IMR-90 (cell line): ENCODE results near the gene COA3. TPM values are rescaled to one million over a fixed set of nuclear protein-coding genes. Genes with fewer than 3 reads are reported as not detected.

Experiments used
- ATAC-seq: fragments of 200-7000 bp; cut with Tn5 transposase; 2 replicates; pipeline ENCODE4 v1.9.1; 2020; ENCODE audit warnings: low read depth, mild to moderate bottlenecking, moderate library complexity
- BruUV-seq: library from RNA; stranded (reverse); fragments of 400-500 nt; replicated peaks from 2 replicates; lab custom pipeline; 2021; lab: Mats Ljungman, UMichigan
- CTCF ChIA-PET: fragments of 300-600 bp; formaldehyde crosslinking; extraction: SDS; loops from one replicate; lab custom pipeline; 2021; ENCODE audit warnings: antibody characterized with exemption; lab: Yijun Ruan, JAX
- POLR2A ChIA-PET: fragments of 300-600 bp; sonication (Branson Sonifier 250); formaldehyde crosslinking; loops from one replicate; lab custom pipeline; 2022; ENCODE audit warnings: antibody characterized with exemption; ENCODE audit not compliant: unreplicated experiment; lab: Charles Lee
- DNase-seq: peaks from one replicate; pipeline ENCODE4 v3.0.0; 2013
- H2AFZ ChIP-seq: replicated peaks from 2 replicates; pipeline ENCODE3; 2013; ENCODE audit warnings: low read length, mild to moderate bottlenecking; ENCODE audit not compliant: poor library complexity
- H2AK5ac ChIP-seq: 2 replicates; pipeline ENCODE4 v1.6.1; 2013; ENCODE audit warnings: low read depth, low read length, inconsistent platforms
- H2AK9ac ChIP-seq: replicated peaks from 2 replicates; pipeline ENCODE3; 2013; ENCODE audit warnings: mild to moderate bottlenecking, low read depth, low read length, moderate library complexity; ENCODE audit not compliant: poor library complexity
- H2BK120ac ChIP-seq: 2 replicates; pipeline ENCODE4 v1.6.1; 2013; ENCODE audit warnings: low read depth, low read length, inconsistent platforms
- H2BK15ac ChIP-seq: 3 replicates; pipeline ENCODE4 v1.6.1; 2013; ENCODE audit warnings: low read depth, low read length, inconsistent platforms
- H2BK20ac ChIP-seq: 2 replicates; pipeline ENCODE4 v1.6.1; 2013; ENCODE audit warnings: low read depth, mild to moderate bottlenecking, inconsistent platforms, low read length, moderate library complexity
- H2BK5ac ChIP-seq: 2 replicates; pipeline ENCODE4 v1.6.1; 2013; ENCODE audit warnings: mild to moderate bottlenecking, low read depth, low read length, inconsistent platforms; ENCODE audit not compliant: poor library complexity, severe bottlenecking
- H3K14ac ChIP-seq: replicated peaks from 2 replicates; pipeline ENCODE4 v1.6.1; 2013; ENCODE audit warnings: low read depth, low read length, inconsistent platforms
- H3K18ac ChIP-seq: 2 replicates; pipeline ENCODE4 v1.6.1; 2013; ENCODE audit warnings: low read depth, low read length, control low read depth
- H3K23ac ChIP-seq: 2 replicates; pipeline ENCODE4 v1.6.1; 2013; ENCODE audit warnings: low read depth, low read length, inconsistent platforms
- H3K27ac ChIP-seq: 2 replicates; pipeline ENCODE4 v1.5.1; 2013; ENCODE audit warnings: mild to moderate bottlenecking, control low read depth, low read length; ENCODE audit not compliant: insufficient read depth
- H3K27me3 ChIP-seq: 2 replicates; pipeline ENCODE4 v1.6.1; 2013; ENCODE audit warnings: low read length; ENCODE audit not compliant: control insufficient read depth, insufficient read depth
- H3K36me3 ChIP-seq: 2 replicates; pipeline ENCODE4 v1.6.1; 2013; ENCODE audit warnings: low read length, mixed read lengths; ENCODE audit not compliant: control insufficient read depth, insufficient read depth
- H3K4ac ChIP-seq: 2 replicates; pipeline ENCODE4 v1.6.1; 2013; ENCODE audit warnings: low read depth, low read length, inconsistent platforms
- H3K4me1 ChIP-seq: 2 replicates; pipeline ENCODE4 v1.6.1; 2013; ENCODE audit warnings: low read length, mixed read lengths; ENCODE audit not compliant: control insufficient read depth, insufficient read depth
- H3K4me2 ChIP-seq: 2 replicates; pipeline ENCODE4 v1.6.1; 2013; ENCODE audit warnings: low read depth, mild to moderate bottlenecking, control low read depth, low read length, moderate library complexity
- H3K4me3 ChIP-seq: 2 replicates; pipeline ENCODE4 v1.5.1; 2013; ENCODE audit warnings: low read depth, mild to moderate bottlenecking, control low read depth, low read length, moderate library complexity; ENCODE audit not compliant: insufficient read depth
- H3K56ac ChIP-seq: 2 replicates; pipeline ENCODE4 v1.6.1; 2013; ENCODE audit warnings: low read length, inconsistent platforms; ENCODE audit not compliant: insufficient read depth; ENCODE audit errors: extremely low read depth
- H3K79me1 ChIP-seq, 2 experiments: 2 replicates each; pipeline ENCODE4 v1.6.1; 2013; ENCODE audit warnings: low read length in 2 of 2, inconsistent platforms in 1 of 2, low read depth in 1 of 2
- H3K9ac ChIP-seq: 2 replicates; pipeline ENCODE4 v1.6.1; 2013; ENCODE audit warnings: low read depth, low read length, control low read depth
- H3K9me1 ChIP-seq: 2 replicates; pipeline ENCODE4 v1.6.1; 2013; ENCODE audit warnings: low read length, inconsistent platforms; ENCODE audit not compliant: insufficient read depth
- H3K9me3 ChIP-seq: 2 replicates; pipeline ENCODE4 v1.6.1; 2013; ENCODE audit warnings: low read length; ENCODE audit not compliant: control insufficient read depth, insufficient read depth
- H4K20me1 ChIP-seq: 2 replicates; pipeline ENCODE4 v1.6.1; 2013; ENCODE audit warnings: low read length, inconsistent platforms; ENCODE audit not compliant: insufficient read depth
- H4K5ac ChIP-seq: 2 replicates; pipeline ENCODE4 v1.6.1; 2013; ENCODE audit warnings: mild to moderate bottlenecking, low read depth, low read length, control low read depth
- H4K8ac ChIP-seq, 2 experiments: 2 replicates each; pipeline ENCODE4 v1.6.1; 2013; ENCODE audit warnings: low read depth in 2 of 2, low read length in 2 of 2, control low read depth in 1 of 2, inconsistent platforms in 1 of 2
- H4K91ac ChIP-seq: 2 replicates; pipeline ENCODE4 v1.6.1; 2013; ENCODE audit warnings: low read depth, low read length, inconsistent platforms; ENCODE audit not compliant: insufficient read depth
- POLR2A ChIP-seq: IDR thresholded peaks from 2 replicates; pipeline ENCODE4 v1.6.1; 2012; ENCODE audit warnings: mild to moderate bottlenecking, low read depth, low read length
- RFX5 ChIP-seq: IDR thresholded peaks from 2 replicates; pipeline ENCODE4 v1.8.0; 2012; ENCODE audit warnings: low read depth, mild to moderate bottlenecking, low read length, moderate library complexity
- WGBS, 2 experiments: methylation state at CpG; one replicate each; pipeline versions ENCODE4 v1.1.5 to v1.1.7; 2013; ENCODE audit warnings: missing lambda C conversion rate in 2 of 2; ENCODE audit not compliant: insufficient read length in 1 of 2; ENCODE audit errors: extremely low coverage in 2 of 2; 5-methylcytosine and 5-hydroxymethylcytosine counted together
- dilution Hi-C: fragments of 300-500 bp; cut with HindIII; formaldehyde crosslinking; loops from one replicate; pipeline ENCODE4 v1.14.3; 2018; ENCODE audit warnings: low sequenced_read_pairs; ENCODE audit not compliant: unreplicated experiment
- in situ Hi-C: fragments of 300-500 bp; cut with MboI; formaldehyde crosslinking; loops from 3 replicates; pipeline ENCODE4 v1.14.3; 2019; ENCODE audit warnings: low sequenced_read_pairs, inconsistent platforms, mixed read lengths
- intact Hi-C: fragments of 100-400 bp; cut with micrococcal nuclease; formaldehyde crosslinking; loops from 2 replicates; pipeline ENCODE4 v1.10.0; 2022
- polyA plus RNA-seq, 3 experiments: library from polyadenylated mRNA; depleted of rRNA; stranded (reverse); fragments of >200 nt; gene quantifications; 2 replicates each; pipeline ENCODE4 v1.2.3, GENCODE V29; 2012; ENCODE audit warnings: low replicate concordance in 1 of 3
- total RNA-seq: library from RNA; depleted of rRNA; stranded (reverse); fragments of >200 nt; gene quantifications from 2 replicates; pipeline ENCODE4 v1.2.3, GENCODE V29; 2012
- TF ChIP-seq, protein P1 (sequence below): conservative IDR thresholded peaks from 2 replicates; pipeline ENCODE4 v1.5.1; 2012; ENCODE audit warnings: mild to moderate bottlenecking, low read depth, low read length, improper control_type of control experiment

Gene COA3
- total and polyA plus RNA-seq, 2 of the 4 experiments (the other 2 are of a cell fraction), result 66.8 to 78.1 TPM

DNA sequence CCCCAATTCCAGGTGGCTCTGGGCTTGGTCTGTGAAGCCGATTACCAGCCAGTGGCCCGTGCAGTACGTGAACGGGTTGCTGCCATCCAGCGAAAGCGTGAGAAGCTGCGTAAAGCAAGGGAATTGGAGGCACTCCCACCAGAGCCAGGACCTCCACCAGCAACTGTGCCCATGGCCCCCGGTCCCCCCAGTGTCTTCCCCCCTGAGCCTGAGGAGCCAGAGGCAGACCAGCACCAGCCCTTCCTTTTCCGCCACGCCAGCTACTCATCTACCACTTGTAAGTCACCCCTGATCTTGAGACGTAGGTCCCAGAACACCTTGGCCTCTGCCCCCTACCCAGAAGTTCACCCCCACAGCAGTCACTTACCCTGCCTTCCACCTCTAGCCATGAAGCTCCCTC, 11.2 kb downstream of the COA3 start:
- Histone ChIP-seq H2AFZ (no peak overlapping the region), H2BK120ac (no peak overlapping the region), H2AK9ac (peak overlapping the region; percentile 57), H3K14ac (no peak overlapping the region), H2BK15ac (no peak overlapping the region), H3K4ac (no peak overlapping the region), H4K5ac (no peak overlapping the region), H3K36me3 (peaks cover 5% of the 10 kb centered on the region), H3K56ac (no peak overlapping the region), H3K27me3 (no peaks in the 10 kb centered on the region), H2AK5ac (no peak overlapping the region), H3K27ac (no peak overlapping the region), H4K91ac (no peak overlapping the region), H2BK20ac (no peak overlapping the region), H3K4me2 (no peak overlapping the region), H3K18ac (no peak overlapping the region), H3K9ac (no peak overlapping the region), H3K9me3 (no peaks in the 10 kb centered on the region), H3K23ac (no peak overlapping the region), H3K4me3 (no peak overlapping the region), H3K9me1 (peaks cover 23% of the 10 kb centered on the region), H2BK5ac (no peak overlapping the region), H3K4me1 (peaks cover 17% of the 10 kb centered on the region), H4K20me1 (no peaks in the 10 kb centered on the region), H3K79me1 (peaks cover 0 to 25% of the 10 kb centered on the region in 2 experiments; a peak in 2 of 4 replicates), H4K8ac (no peak overlapping the region)
- in situ Hi-C loops (no loop called here), intact Hi-C loops (no loop called here), dilution Hi-C loops (no loop called here)
- 79% methylated on average over 7 of the region's 11 CpGs; no CpG with 5 or more reads in 1 of the 2 experiments for WGBS, 2 experiments
- POLR2A ChIA-PET, result no interaction called here
- no TSS peak for BruUV-seq
- no peak for ATAC-seq
- CTCF ChIA-PET, result interaction anchor here (1.2 kb wide), 1 partner anchor 37 kb away, joined by 3 read pairs; the partner anchor contains the start of gene BECN1
- no peak for DNase-seq
- TF ChIP-seq RFX5 (no peak), POLR2A (no peak)
- TF ChIP-seq, protein P1, sequence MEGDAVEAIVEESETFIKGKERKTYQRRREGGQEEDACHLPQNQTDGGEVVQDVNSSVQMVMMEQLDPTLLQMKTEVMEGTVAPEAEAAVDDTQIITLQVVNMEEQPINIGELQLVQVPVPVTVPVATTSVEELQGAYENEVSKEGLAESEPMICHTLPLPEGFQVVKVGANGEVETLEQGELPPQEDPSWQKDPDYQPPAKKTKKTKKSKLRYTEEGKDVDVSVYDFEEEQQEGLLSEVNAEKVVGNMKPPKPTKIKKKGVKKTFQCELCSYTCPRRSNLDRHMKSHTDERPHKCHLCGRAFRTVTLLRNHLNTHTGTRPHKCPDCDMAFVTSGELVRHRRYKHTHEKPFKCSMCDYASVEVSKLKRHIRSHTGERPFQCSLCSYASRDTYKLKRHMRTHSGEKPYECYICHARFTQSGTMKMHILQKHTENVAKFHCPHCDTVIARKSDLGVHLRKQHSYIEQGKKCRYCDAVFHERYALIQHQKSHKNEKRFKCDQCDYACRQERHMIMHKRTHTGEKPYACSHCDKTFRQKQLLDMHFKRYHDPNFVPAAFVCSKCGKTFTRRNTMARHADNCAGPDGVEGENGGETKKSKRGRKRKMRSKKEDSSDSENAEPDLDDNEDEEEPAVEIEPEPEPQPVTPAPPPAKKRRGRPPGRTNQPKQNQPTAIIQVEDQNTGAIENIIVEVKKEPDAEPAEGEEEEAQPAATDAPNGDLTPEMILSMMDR, result no peak
